Epithelial cell of prostate (primary cell): ENCODE measurements around the gene MCF2L2.

Experiments used
- DNase-seq: peaks from one replicate; pipeline ENCODE4 v3.0.0-alpha.2; 2011; ENCODE audit warnings: low read depth, low spot score
- H3K27ac ChIP-seq: fragments of 450-650 bp; 2 replicates; pipeline ENCODE4 v1.5.1; 2017; ENCODE audit warnings: mild to moderate bottlenecking

Gene MCF2L2

GRCh38 chr3:183339461-183340086 lies 88.8 kb downstream of the MCF2L2 start:
- no peak overlapping the region for H3K27ac ChIP-seq
- DNase-seq, result no peak

DNA sequence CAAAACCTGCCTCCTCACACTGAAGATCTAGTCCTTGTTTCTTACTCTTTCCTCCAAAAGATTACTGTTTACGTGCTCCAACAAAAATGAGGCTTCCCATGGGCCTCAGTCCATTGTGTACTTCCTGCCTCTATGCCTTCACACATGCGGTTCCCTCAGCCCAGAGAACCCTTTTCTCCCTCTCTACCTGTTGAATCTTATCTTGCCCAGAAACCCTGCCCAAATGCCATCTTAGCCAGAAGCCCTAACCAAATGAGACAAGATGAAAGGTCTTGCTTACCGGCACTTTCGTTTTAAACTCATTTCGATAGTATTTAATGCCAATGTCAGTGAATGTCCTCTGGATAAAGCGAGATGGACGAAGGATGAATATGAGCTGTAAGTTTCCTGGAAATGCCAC lies 89.9 kb downstream of the MCF2L2 start:
- no peak overlapping the region for H3K27ac ChIP-seq
- no peak for DNase-seq

DNA sequence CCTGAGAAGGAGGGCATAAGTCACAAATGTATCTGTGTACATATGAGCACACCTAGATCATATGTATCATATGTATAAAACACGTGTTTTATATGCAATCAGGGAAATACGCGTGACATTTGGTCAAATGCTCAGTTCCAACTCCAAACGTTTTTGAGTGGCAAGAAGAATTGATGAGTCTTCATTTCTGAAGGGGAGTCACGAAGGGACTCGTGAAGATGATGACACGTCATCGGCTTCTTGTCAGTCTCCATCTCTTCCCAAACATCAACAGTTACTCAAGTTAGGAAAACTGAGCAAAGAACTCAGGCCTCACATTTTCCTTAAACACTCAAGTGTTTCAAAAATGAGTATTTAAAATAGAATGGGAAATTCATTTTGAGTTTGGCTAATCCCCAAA lies 95.9 kb downstream of the MCF2L2 start:
- H3K27ac ChIP-seq, result no peak overlapping the region
- DNase-seq, result no peak

DNA sequence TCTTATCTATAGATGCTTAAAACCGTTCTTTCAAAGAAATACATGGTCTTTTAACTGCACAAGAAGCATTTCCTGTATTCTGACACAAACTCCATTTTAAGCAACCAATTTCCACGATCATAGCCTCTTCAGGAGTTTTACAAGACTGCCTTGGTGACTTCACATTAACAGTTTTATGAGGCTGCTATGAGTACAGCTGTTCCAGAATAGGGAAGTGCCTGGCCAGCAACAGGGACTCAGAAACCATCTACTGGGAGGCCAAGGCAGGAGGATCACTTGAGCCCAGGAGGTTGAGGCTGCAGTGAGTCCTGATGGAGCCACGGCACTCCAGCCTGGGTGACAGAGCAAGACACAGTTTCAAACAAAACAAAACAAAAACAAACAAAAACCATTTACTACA lies 96.9 kb downstream of the MCF2L2 start:
- no peak for DNase-seq
- H3K27ac ChIP-seq, result no peak overlapping the region

- DNase-seq, result no peak
- no peak overlapping the region for H3K27ac ChIP-seq
These were observed 97.5 kb downstream of the MCF2L2 start for GRCh38 chr3:183330881-183331280.

DNA sequence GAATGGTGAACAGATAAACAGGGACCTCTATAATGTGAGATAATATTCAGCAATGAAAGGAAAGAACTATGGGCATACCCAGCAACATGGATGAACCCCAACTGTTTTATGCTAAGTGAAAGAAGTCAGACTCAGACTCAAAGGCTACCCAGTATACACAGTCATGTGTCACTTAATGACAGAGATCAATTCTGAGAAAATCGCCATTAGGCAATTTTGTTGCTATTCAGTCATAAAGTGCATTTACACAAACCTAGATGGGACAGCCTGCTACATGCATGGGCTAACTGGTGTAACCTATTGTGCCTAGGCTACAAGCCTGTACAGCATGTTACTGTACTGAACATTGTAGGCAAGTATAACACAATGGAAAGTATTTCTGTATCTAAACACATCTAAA lies 98.9 kb downstream of the MCF2L2 start:
- no peak for DNase-seq
- no peak overlapping the region for H3K27ac ChIP-seq

DNA sequence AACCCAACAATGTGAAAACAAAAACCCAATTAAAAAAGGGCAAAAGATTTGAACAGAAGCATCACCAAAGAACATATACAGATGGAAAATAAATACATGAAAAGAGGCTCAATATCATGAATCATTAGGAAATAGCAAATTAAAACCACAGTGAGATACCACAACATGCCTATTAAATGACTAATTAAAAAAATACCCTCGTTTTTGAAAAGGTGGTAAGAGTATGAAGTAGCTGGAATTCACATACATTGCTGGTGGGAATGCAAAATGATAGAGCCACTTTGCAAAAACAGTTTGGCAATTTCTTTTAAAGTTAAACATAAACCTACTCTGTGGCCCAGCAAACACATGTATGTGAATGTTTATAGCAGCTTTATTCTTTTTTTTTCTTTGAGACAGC lies 99.6 kb downstream of the MCF2L2 start:
- DNase-seq, result no peak
- H3K27ac ChIP-seq, result no peak overlapping the region

- DNase-seq, result no peak
- H3K27ac ChIP-seq, result no peak overlapping the region
These were observed 100.3 kb downstream of the MCF2L2 start for GRCh38 chr3:183328164-183328563.

- H3K27ac ChIP-seq, result no peak overlapping the region
- no peak for DNase-seq
These were observed 101.1 kb downstream of the MCF2L2 start for GRCh38 chr3:183327343-183327742.

- no peak for DNase-seq
- H3K27ac ChIP-seq, result peak overlapping the region; percentile 30
These were observed 104.3 kb downstream of the MCF2L2 start for GRCh38 chr3:183324083-183324482.

DNA sequence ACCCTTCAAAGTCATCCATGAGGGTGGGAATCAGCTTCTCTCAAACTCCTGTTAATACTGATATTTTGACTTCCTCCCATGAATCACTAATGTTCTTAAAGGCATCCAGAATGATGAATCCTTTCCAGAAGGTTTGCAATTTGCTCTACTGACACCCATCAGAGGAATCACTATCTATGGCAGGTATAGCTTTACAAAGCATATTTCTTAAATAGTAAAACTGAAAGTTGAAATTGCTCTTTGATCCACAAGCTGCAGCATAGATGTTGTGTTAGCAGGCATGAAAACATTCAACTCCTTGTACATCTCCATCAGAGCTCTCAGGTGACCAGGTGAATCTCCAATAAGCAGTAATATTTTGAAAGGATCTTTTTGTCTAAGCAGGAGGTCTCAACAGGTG lies 109.0 kb downstream of the MCF2L2 start:
- H3K27ac ChIP-seq, result no peak overlapping the region
- DNase-seq, result no peak

GRCh38 chr3:183318877-183319276 lies 109.5 kb downstream of the MCF2L2 start:
- H3K27ac ChIP-seq, result peak overlapping the region; percentile 33
- DNase-seq, result no peak

GRCh38 chr3:183317886-183318865 lies 110.2 kb downstream of the MCF2L2 start:
- no peak for DNase-seq
- peak overlapping the region; percentile 33 for H3K27ac ChIP-seq

GRCh38 chr3:183317271-183317670 lies 111.1 kb downstream of the MCF2L2 start:
- DNase-seq, result no peak
- no peak overlapping the region for H3K27ac ChIP-seq

GRCh38 chr3:183315739-183316138 lies 112.7 kb downstream of the MCF2L2 start:
- no peak for DNase-seq

DNA sequence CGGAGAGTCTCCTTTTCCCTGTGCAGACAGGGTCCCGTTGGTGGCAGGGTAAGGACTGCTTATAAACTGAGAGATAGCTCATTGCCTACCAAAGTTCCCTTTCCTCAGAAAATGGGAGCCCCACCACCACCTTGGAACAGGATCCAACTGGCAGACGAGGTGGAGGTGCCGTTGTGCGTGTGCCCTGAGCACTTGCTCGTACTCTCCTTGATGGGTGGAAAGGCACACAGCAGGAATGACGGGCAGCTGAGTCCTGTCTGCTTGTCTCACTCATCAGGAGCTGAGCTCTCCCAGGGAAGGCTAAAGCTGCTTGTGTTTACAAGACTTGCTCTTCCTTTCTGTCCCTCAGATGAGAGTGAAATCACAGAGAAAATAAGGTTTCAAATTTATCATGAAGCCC lies 114.7 kb downstream of the MCF2L2 start:
- no peak overlapping the region for H3K27ac ChIP-seq
- DNase-seq, result no peak

More at GRCh38 chr3:183315739-183316138, 112.7 kb downstream of the MCF2L2 start:
- no peak overlapping the region for H3K27ac ChIP-seq

DNA sequence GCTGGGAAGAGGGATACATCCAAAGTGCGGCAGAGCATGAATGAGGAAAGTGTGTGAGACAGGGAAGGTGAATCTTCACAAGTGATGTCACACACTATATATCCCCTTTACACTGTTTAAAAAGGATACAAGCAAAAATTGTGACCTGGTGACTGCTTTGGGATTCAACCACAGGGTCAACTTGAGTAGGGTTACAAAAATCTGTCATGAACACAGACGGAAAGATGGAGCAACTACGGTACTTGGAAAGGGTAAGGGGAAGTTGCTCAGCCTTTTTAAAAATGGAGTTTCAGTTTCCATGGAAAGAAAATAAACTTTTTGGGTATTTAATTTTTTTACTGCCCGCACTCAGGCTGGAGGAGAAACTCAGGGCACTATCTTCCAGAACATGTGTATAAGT lies 115.1 kb downstream of the MCF2L2 start:
- no peak overlapping the region for H3K27ac ChIP-seq
- no peak for DNase-seq

DNA sequence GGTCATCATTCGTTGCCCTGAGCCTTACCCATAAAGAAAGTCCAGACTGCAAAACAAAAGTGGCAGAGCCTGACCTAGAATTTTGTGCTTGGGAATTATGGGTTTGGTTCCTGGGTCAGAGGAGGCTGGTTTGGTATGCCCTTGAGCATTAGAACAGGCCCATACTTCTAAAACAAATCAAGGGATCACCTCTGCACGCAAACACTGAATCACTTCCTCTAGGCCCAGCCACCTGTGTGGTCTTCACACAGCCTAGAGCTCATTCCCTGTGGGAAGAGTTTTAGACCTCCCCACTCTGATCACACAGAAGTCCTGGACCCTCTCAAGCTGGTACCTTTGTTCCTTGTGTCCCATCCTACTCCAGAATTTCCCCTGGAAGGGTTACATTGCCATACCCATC lies 116.0 kb downstream of the MCF2L2 start:
- DNase-seq, result no peak
- no peak overlapping the region for H3K27ac ChIP-seq

DNA sequence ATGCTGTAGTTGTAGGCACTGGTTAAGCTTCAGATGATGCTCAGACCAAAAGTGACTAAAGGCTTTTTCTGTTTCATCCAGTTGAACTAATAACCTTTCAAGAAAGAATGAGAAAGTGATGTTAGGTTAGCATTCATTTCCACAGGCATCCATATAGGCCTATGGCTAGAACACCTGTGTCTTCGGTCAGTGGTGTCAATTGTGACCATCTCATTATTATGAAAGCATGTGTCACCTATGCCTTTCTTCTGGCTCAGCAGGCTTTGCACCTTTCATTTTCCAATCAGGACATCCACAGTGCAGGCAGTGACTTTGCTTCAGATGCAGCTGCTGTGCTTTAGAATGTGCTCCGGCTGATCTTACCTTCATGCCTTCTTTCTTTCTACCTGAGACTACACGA lies 117.5 kb downstream of the MCF2L2 start:
- H3K27ac ChIP-seq, result no peak overlapping the region
- no peak for DNase-seq

DNA sequence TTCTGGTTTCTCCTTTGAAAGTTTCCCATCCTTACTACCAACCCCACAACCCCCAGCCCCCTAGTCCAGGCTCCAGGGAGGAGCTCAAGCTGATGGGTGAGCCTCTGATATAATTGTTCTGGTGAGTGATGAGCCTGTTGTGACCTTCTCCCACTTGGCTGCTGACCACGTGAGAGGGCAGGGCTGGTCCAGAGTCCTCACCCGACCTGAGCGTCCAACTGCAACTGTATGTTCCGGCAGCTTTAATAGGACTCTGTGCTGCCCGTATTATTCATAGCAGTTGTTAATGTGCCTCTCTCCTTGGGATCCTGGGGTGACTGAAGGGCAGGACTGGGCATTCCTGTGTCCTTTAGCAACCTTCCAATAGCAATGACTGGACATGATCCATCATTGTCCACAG lies 119.1 kb downstream of the MCF2L2 start:
- H3K27ac ChIP-seq, result no peak overlapping the region
- no peak for DNase-seq

DNA sequence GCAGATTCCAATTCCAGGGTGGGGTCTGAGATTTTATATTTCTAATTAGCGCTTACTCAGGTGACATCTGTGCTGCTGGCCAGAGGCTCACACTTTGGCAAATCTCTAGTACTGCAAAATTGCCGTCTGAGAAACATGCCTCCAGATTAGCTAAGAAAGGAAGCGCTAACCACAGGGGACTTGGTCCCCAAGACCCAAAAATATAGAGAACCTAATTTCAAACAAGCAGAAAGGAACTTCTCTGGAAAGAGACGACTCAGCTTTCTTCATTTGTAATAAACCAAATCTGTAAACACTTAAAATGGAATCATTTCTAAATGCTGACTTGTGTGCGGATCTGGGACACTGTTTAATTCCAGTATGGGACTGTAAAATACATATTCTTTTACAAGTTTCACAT lies 119.7 kb downstream of the MCF2L2 start:
- no peak overlapping the region for H3K27ac ChIP-seq
- no peak for DNase-seq

- H3K27ac ChIP-seq, result peak overlapping the region; percentile 61
- no peak for DNase-seq
These were observed 120.7 kb downstream of the MCF2L2 start for GRCh38 chr3:183307749-183308148.
